GM06990 (cell line): Measurements from ENCODE around the gene GUCY1B1.

Experiments used
- DNase-seq: peaks from one replicate; pipeline ENCODE4 v3.0.0-alpha.2; 2011; ENCODE audit not compliant: insufficient read length; ENCODE audit errors: extremely low read depth
- H3K27me3 ChIP-seq: replicated peaks from 2 replicates; pipeline ENCODE4 v1.6.0; 2011; ENCODE audit warnings: low read length; ENCODE audit not compliant: control insufficient read depth, insufficient read depth
- H3K36me3 ChIP-seq: 2 replicates; pipeline ENCODE4 v1.5.1; 2011; ENCODE audit warnings: low read length; ENCODE audit not compliant: control insufficient read depth, insufficient read depth
- H3K4me3 ChIP-seq: replicated peaks from 2 replicates; pipeline ENCODE4 v1.5.1; 2011; ENCODE audit warnings: low read depth, mild to moderate bottlenecking, control low read depth, low read length
- TF ChIP-seq, protein P1 (sequence below): IDR thresholded peaks from 2 replicates; pipeline ENCODE4 v1.5.1; 2011; ENCODE audit warnings: low read length, control low read depth, mild to moderate bottlenecking, inconsistent platforms; ENCODE audit not compliant: insufficient read depth, poor library complexity, severe bottlenecking

GUCY1B1 gene

DNA sequence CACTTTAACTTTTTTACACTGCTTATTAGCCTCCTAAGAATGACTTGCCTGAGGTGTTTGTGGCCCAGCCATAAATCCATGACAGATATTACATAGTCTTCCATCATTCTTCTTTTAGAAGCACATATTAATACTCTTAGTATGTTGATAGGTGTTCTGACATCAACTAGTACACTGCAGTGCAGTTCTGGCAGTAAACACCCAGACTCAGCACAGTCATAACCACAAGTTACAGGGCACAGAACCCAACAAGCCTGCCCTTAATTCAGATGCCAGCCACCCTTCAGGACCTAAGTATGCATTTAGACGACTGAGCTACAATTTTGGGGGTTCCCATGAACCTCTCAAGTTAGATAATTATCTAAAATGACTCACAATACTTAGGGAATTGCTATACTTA is 36.5 kb upstream of the GUCY1B1 start:
- no peaks in the 10 kb centered on the region for H3K27me3 ChIP-seq
- no peak overlapping the region for H3K4me3 ChIP-seq
- no peak for DNase-seq
- TF ChIP-seq, protein P1, sequence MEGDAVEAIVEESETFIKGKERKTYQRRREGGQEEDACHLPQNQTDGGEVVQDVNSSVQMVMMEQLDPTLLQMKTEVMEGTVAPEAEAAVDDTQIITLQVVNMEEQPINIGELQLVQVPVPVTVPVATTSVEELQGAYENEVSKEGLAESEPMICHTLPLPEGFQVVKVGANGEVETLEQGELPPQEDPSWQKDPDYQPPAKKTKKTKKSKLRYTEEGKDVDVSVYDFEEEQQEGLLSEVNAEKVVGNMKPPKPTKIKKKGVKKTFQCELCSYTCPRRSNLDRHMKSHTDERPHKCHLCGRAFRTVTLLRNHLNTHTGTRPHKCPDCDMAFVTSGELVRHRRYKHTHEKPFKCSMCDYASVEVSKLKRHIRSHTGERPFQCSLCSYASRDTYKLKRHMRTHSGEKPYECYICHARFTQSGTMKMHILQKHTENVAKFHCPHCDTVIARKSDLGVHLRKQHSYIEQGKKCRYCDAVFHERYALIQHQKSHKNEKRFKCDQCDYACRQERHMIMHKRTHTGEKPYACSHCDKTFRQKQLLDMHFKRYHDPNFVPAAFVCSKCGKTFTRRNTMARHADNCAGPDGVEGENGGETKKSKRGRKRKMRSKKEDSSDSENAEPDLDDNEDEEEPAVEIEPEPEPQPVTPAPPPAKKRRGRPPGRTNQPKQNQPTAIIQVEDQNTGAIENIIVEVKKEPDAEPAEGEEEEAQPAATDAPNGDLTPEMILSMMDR: no peak
- no peaks in the 10 kb centered on the region for H3K36me3 ChIP-seq

DNA sequence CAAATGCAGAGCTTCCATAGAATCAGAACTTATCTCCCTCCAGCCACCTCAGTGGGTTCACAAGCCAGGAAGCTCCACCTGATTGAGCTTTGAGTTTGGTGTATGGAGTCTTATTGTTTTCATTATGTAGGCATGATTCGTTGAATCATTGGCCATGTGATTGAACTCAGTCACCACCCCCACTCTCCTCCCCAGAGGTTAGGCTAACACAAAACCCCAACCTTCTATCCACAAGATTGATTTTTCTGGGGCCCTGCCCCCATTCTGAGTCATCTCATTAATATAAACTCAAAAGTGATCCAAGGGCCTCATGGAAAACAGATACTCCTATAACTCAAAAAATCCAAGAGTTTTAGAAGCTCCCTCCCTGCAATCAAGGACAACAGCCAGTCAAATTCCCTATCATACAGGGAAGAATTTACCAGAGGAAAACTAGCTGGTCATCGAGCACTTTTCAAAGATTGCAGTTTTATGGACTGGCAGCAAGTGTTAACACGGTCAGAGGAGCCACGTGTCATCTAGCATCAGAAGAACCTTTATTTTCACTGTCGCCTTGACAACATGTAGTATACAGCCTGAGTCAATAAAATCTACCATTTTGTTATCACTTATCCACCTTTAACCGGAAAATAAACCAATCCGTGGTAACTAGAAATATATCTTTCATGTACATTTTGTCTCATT is 35.9 kb upstream of the GUCY1B1 start:
- no peaks in the 10 kb centered on the region for H3K36me3 ChIP-seq
- DNase-seq: no peak
- H3K4me3 ChIP-seq: no peak overlapping the region
- TF ChIP-seq, protein P1: no peak
- H3K27me3 ChIP-seq: no peaks in the 10 kb centered on the region

DNA sequence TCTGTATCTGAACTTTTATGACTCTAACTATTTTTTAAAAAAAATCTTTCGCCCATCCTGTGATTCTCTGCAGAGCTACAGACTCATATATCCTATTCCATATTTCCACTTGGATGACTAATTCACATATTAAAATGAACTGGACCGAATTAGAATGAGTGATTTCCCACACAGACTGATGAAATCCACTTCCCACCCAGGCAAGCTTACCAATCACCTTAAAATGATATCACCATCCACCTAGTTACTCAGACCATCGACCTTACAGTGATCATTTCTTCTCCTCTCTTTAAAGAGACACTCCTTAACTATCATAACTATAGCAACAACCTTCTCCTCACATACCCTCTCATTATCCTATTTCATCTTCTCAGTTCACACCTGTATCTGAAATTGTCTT is 34.1 kb upstream of the GUCY1B1 start:
- DNase-seq: no peak
- Histone ChIP-seq H3K27me3 (no peaks in the 10 kb centered on the region), H3K4me3 (no peak overlapping the region), H3K36me3 (no peaks in the 10 kb centered on the region)
- TF ChIP-seq, protein P1: no peak

DNA sequence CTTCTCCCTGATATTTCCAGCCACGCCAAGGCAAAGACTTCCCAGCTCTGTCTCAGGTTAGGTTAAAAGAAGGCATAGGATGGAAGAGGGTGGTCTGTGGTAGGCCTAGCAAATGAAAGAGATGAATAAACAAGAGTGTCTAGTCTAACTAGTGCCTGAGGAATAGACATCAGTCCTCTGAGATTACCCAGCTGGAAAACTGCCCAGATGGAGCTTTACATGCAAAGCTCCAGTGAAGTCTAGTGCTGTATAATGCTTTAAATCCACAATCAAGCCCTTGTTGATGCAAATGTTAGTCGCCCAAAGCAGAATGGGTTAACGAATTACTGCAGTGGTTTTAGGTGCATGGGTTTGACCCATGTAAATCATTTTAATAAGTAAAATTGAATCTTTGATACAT is 24.8 kb upstream of the GUCY1B1 start:
- H3K4me3 ChIP-seq: no peak overlapping the region
- no peak for DNase-seq
- H3K36me3 ChIP-seq: no peaks in the 10 kb centered on the region
- TF ChIP-seq, protein P1: no peak
- H3K27me3 ChIP-seq: no peaks in the 10 kb centered on the region

DNA sequence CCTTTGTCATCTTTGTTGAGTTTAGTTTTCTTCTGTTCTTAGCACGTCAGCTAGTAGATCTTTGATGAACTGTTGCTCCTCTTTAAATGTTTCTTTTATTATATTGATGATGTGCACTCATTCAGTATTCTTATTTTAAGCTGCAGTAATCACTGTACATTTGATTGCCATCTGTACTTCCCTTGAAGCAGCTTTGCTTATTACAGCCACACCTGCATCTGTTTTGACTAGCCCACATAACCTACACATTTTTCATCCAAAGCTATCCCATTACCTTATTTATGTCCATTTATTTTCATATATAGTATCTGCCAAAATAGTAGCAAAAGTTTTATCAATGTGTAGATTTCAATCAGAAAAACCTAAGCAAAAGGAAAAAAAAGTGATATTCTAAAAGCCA is 23.9 kb upstream of the GUCY1B1 start:
- no peak overlapping the region for H3K4me3 ChIP-seq
- no peak for DNase-seq
- TF ChIP-seq, protein P1: no peak
- H3K36me3 ChIP-seq: no peaks in the 10 kb centered on the region
- H3K27me3 ChIP-seq: no peaks in the 10 kb centered on the region

DNA sequence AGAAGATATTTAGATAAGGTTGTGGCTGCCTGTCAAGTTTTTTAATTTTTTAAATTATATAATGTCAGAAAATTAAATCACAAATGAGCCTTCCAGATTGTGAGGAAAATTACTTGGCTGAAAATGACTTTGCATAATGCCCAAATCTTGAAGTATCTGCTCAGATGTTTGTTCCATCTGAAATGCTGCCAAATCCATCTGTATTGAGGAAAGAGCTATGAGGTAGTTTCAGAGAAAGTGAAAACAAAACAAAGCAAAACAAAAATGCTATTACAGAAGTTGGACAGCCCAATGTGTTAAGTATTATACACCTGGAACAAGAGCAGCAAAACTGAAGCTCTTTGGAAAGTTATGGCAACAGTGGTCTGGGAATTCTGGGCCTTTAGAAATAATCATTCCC is 23.3 kb upstream of the GUCY1B1 start:
- no peak for DNase-seq
- H3K27me3 ChIP-seq: no peaks in the 10 kb centered on the region
- no peak overlapping the region for H3K4me3 ChIP-seq
- TF ChIP-seq, protein P1: no peak
- H3K36me3 ChIP-seq: no peaks in the 10 kb centered on the region
